OCI-LY3 (cell line): Measurements from ENCODE around the gene KRT16.
"Not testable (repeated sequence)": the region's sequence is repeated elsewhere in the genome, so short reads cannot be mapped to it uniquely, and the experiment has no call there.

Source experiments
- H2AFZ ChIP-seq: fragments of 200-600, 300-600 bp; shearing (Covaris generic); 2 replicates; pipeline ENCODE4 v1.6.0; 2014; ENCODE audit warnings: antibody characterized with exemption, low read depth, low read length
- H3K27ac ChIP-seq: fragments of 200-600, 300-600 bp; sonication (generic); 2 replicates; pipeline ENCODE4 v1.5.1; 2014; ENCODE audit warnings: mild to moderate bottlenecking, low read length, moderate library complexity, mixed read lengths
- H3K27me3 ChIP-seq: fragments of 200-600, 300-600 bp; sonication (generic); 2 replicates; pipeline ENCODE4 v1.6.1; 2014; ENCODE audit warnings: low read depth, low read length, mixed read lengths
- H3K36me3 ChIP-seq: fragments of 200-600, 300-600 bp; sonication (generic); replicated peaks from 2 replicates; pipeline ENCODE3; 2014; ENCODE audit warnings: low read depth, low read length, mixed read lengths
- H3K4me1 ChIP-seq: fragments of 300-600, 200-600 bp; sonication (generic); 2 replicates; pipeline ENCODE4 v1.6.1; 2014; ENCODE audit warnings: low read length, mixed read lengths
- H3K4me2 ChIP-seq: fragments of 200-600, 300-600 bp; sonication (generic); 2 replicates; pipeline ENCODE4 v1.6.1; 2014; ENCODE audit warnings: low read length, mixed read lengths
- H3K4me3 ChIP-seq: fragments of 300-600, 200-600 bp; sonication (generic); 2 replicates; pipeline ENCODE4 v1.5.1; 2014; ENCODE audit warnings: antibody characterized with exemption, mild to moderate bottlenecking, low read length, moderate library complexity
- H3K79me2 ChIP-seq: fragments of 300-600, 200-600 bp; shearing (Covaris generic); 2 replicates; pipeline ENCODE4 v1.6.1; 2014; ENCODE audit warnings: mild to moderate bottlenecking, low read length, mixed read lengths
- H3K9ac ChIP-seq: fragments of 300-600, 200-600 bp; shearing (Covaris generic); 2 replicates; pipeline ENCODE4 v1.6.0; 2014; ENCODE audit warnings: mild to moderate bottlenecking, low read length, moderate library complexity
- H3K9me3 ChIP-seq: fragments of 200-600, 300-600 bp; shearing (Covaris generic); 2 replicates; pipeline ENCODE4 v1.6.1; 2014; ENCODE audit warnings: low read length, mixed read lengths; ENCODE audit not compliant: insufficient read depth
- H4K20me1 ChIP-seq: fragments of 200-600, 300-600 bp; sonication (generic); 2 replicates; pipeline ENCODE4 v1.6.1; 2016; ENCODE audit warnings: low read length, mixed read lengths; ENCODE audit not compliant: insufficient read depth
- EZH2phosphoT487 ChIP-seq: fragments of 200-600 bp; shearing (Covaris generic); IDR thresholded peaks from 2 replicates; pipeline ENCODE4 v1.6.1; 2018; ENCODE audit warnings: antibody characterized with exemption, mixed run types, low read depth
- TF ChIP-seq, protein P1 (sequence below): fragments of 200-600, 300-600 bp; sonication (generic); IDR thresholded peaks from 2 replicates; pipeline ENCODE4 v1.5.1; 2014; ENCODE audit warnings: antibody characterized with exemption, low read length, low read depth

The KRT16 gene

DNA sequence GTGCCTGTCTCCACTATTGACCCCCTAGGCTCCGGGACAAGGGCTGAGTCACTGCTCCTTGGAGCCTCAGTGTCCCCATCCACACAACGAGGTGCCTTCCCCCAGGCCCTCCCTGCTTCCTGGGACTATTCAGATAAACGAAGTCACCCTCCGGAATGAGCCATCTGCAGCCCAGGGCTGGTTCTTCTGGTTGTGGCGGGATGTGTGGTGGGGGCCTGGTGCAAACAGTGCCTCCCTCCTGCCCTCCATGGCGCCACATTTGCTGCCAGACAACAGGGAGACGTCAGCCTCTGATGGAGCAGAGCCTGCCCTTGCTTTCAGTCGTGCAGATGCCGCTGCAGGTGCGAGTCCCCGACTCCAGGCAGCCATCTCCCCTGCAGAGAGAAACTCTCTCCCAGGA, 5.1 kb upstream of the KRT16 start:
- TF ChIP-seq EZH2phosphoT487, result no peak
- TF ChIP-seq, protein P1, sequence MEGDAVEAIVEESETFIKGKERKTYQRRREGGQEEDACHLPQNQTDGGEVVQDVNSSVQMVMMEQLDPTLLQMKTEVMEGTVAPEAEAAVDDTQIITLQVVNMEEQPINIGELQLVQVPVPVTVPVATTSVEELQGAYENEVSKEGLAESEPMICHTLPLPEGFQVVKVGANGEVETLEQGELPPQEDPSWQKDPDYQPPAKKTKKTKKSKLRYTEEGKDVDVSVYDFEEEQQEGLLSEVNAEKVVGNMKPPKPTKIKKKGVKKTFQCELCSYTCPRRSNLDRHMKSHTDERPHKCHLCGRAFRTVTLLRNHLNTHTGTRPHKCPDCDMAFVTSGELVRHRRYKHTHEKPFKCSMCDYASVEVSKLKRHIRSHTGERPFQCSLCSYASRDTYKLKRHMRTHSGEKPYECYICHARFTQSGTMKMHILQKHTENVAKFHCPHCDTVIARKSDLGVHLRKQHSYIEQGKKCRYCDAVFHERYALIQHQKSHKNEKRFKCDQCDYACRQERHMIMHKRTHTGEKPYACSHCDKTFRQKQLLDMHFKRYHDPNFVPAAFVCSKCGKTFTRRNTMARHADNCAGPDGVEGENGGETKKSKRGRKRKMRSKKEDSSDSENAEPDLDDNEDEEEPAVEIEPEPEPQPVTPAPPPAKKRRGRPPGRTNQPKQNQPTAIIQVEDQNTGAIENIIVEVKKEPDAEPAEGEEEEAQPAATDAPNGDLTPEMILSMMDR, result no peak
- no peaks in the 10 kb centered on the region for H3K4me1 ChIP-seq
- H2AFZ ChIP-seq, result no peak overlapping the region
- no peaks in the 10 kb centered on the region for H4K20me1 ChIP-seq
- no peak overlapping the region for H3K4me3 ChIP-seq
- H3K9ac ChIP-seq, result no peak overlapping the region
- no peaks in the 10 kb centered on the region for H3K9me3 ChIP-seq
- H3K27ac ChIP-seq, result no peak overlapping the region
- H3K36me3 ChIP-seq, result no peaks in the 10 kb centered on the region
- peaks cover 17% of the 10 kb centered on the region; the same call in 1 of the 2 replicates for H3K27me3 ChIP-seq
- no peak overlapping the region for H3K4me2 ChIP-seq
- H3K79me2 ChIP-seq, result no peaks in the 10 kb centered on the region

DNA sequence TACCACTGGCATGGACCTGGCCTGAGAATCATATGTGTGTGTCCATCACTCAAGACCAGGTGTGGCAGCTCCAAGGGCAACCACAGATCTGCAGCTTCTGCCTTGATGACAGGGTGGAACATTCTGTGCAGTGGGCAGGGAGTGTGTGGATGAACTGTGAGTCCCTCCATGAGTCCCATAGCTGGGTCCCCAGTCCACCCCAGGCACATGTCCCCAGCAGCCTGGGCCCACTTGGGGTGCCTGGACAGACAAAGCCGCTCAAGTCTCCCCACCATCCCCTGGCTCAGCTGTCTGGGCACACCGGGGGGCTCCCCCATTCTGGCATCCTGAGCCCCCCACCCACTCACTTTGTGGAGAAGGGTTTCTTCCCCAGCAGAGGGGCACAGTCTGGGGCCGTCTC, 4.6 kb upstream of the KRT16 start:
- Histone ChIP-seq H3K27ac (no peak overlapping the region), H3K4me3 (no peak overlapping the region), H3K9me3 (no peaks in the 10 kb centered on the region), H3K4me2 (no peak overlapping the region), H4K20me1 (no peaks in the 10 kb centered on the region), H2AFZ (no peak overlapping the region), H3K9ac (no peak overlapping the region), H3K79me2 (no peaks in the 10 kb centered on the region), H3K36me3 (no peaks in the 10 kb centered on the region), H3K4me1 (no peaks in the 10 kb centered on the region), H3K27me3 (peaks cover 16% of the 10 kb centered on the region; the same call in 1 of the 2 replicates)
- TF ChIP-seq EZH2phosphoT487, result no peak
- TF ChIP-seq, protein P1, result no peak

DNA sequence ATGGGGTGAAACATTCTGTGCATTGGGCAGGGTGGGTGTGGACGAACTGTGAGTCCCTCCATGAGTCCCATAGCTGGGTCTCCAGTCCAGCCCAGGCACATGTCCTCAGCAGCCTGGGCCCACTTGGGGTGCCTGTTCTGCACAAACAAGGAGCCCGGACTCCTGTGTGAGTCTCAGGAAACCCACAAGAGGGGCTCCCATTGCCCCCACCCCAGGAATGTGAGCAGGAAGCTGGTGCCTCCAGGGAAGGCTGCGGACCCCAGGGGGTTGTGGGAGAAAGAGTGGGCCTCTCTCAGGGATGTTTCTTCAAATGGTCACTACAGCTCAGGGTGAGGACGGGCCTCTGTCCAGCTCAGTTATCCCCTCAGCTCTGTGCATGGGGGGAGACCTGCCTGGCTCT, 3.9 kb upstream of the KRT16 start:
- not testable (repeated sequence) for H2AFZ ChIP-seq, H3K79me2 ChIP-seq, H3K4me3 ChIP-seq, H3K9ac ChIP-seq, H3K4me2 ChIP-seq, H3K36me3 ChIP-seq, H4K20me1 ChIP-seq, H3K9me3 ChIP-seq, H3K4me1 ChIP-seq, H3K27ac ChIP-seq
- peaks cover 16% of the 10 kb centered on the region; the same call in 1 of the 2 replicates for H3K27me3 ChIP-seq

DNA sequence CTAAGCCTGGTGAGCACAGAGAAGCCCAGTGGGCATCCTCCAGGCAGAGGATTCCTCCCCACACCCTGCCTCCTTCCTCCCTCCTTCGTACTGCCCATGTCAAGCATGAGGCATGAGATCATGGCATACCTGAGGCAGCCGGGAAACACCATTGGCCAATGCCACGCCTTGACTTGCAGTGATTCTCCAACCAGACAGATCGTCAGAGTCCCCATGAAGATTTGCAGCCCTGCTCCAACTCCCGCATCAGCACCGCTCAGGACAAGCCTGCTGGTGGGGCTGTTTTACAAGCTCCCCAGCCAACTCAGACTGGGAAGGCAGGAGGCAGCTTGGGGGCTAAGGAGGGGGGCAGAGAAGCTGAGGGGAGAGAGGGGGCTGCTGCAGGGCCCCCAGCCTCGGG, 2.9 kb upstream of the KRT16 start:
- Histone ChIP-seq H3K4me1 (no peaks in the 10 kb centered on the region), H3K27me3 (peaks cover 16% of the 10 kb centered on the region; the same call in 1 of the 2 replicates), H3K9me3 (no peaks in the 10 kb centered on the region), H3K9ac (no peak overlapping the region), H3K27ac (no peak overlapping the region), H3K4me2 (no peak overlapping the region), H3K79me2 (no peaks in the 10 kb centered on the region), H3K4me3 (no peak overlapping the region), H4K20me1 (no peaks in the 10 kb centered on the region), H2AFZ (no peak overlapping the region), H3K36me3 (no peaks in the 10 kb centered on the region)
- TF ChIP-seq EZH2phosphoT487, result no peak
- TF ChIP-seq, protein P1, result no peak

DNA sequence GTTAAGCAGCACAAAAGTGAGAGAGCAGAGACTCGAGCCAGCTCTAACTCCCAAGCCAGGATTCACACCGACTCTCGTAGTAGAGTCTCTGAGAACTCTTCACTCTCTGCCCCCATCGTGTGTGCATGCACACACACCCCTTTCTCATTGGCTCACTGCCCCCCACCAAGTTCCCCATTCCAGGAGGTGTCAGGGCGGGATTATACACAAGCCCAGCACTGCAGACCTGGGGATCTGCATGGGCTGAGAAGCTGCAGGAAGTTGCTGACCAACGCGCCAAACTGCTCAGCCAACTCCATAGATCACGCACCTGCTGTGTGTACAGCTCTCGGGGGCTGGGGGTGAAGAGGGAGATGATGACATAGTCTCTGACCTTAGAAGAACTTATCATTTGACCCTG, 2.2 kb upstream of the KRT16 start:
- H3K4me1 ChIP-seq, H2AFZ ChIP-seq, H3K36me3 ChIP-seq, H3K4me2 ChIP-seq, H3K27ac ChIP-seq, H3K4me3 ChIP-seq, H3K9me3 ChIP-seq, H3K79me2 ChIP-seq, H3K9ac ChIP-seq, H4K20me1 ChIP-seq: not testable (repeated sequence)
- peaks cover 16% of the 10 kb centered on the region; the same call in 1 of the 2 replicates for H3K27me3 ChIP-seq
